Smooth muscle cell (in vitro differentiated cells): ENCODE measurements around the gene NEDD1. TPM values are rescaled to one million over a fixed set of nuclear protein-coding genes. Genes with fewer than 3 reads are reported as not detected.
A peak's percentile ranks its signal among the peaks of the same experiment; 100 is the strongest.

Experiments
- DNase-seq: peaks from one replicate; lab custom pipeline; 2025; ENCODE audit not compliant: unreplicated experiment; lab: John Stamatoyannopoulos, UW
- H2AFZ ChIP-seq: fragments of 200-600 bp; sonication (generic); 2 replicates; pipeline ENCODE4 v1.6.0; 2016; ENCODE audit warnings: antibody characterized with exemption, low read depth, mild to moderate bottlenecking
- H3F3A ChIP-seq: fragments of 200-600 bp; sonication (generic); 2 replicates; pipeline ENCODE4 v1.6.0; 2017; ENCODE audit warnings: antibody characterized with exemption, low read depth
- H3K27ac ChIP-seq: fragments of 200-600 bp; sonication (generic); 2 replicates; pipeline ENCODE4 v1.5.1; 2016; ENCODE audit warnings: low read depth, mild to moderate bottlenecking
- H3K27me3 ChIP-seq: fragments of 200-600 bp; sonication (generic); 2 replicates; pipeline ENCODE4 v1.6.1; 2016; ENCODE audit warnings: low read depth, mild to moderate bottlenecking
- H3K36me3 ChIP-seq: fragments of 200-600 bp; sonication (generic); 2 replicates; pipeline ENCODE4 v1.5.1; 2016; ENCODE audit warnings: low read depth
- H3K4me1 ChIP-seq: fragments of 200-600 bp; sonication (generic); 2 replicates; pipeline ENCODE4 v1.5.1; 2016; ENCODE audit warnings: low read depth
- H3K4me2 ChIP-seq: fragments of 200-600 bp; sonication (generic); 2 replicates; pipeline ENCODE4 v1.6.0; 2016; ENCODE audit warnings: mild to moderate bottlenecking
- H3K4me3 ChIP-seq: fragments of 200-600 bp; sonication (generic); 2 replicates; pipeline ENCODE4 v1.5.1; 2016; ENCODE audit warnings: mild to moderate bottlenecking
- H3K79me2 ChIP-seq: fragments of 200-600 bp; sonication (generic); 2 replicates; pipeline ENCODE4 v1.6.0; 2016; ENCODE audit warnings: low read depth, mild to moderate bottlenecking
- H3K9ac ChIP-seq: fragments of 200-600 bp; sonication (generic); 2 replicates; pipeline ENCODE4 v1.6.0; 2016; ENCODE audit warnings: low read depth
- H3K9me3 ChIP-seq: fragments of 200-600 bp; sonication (generic); replicated peaks from 2 replicates; pipeline ENCODE4 v1.5.1; 2016; ENCODE audit warnings: low read depth
- H4K20me1 ChIP-seq: fragments of 200-600 bp; sonication (generic); 2 replicates; pipeline ENCODE4 v1.6.0; 2016; ENCODE audit warnings: low read depth
- CTCF ChIP-seq: fragments of 200-600 bp; sonication (generic); IDR thresholded peaks from 2 replicates; pipeline ENCODE4 v1.5.1; 2017; ENCODE audit warnings: borderline replicate concordance, mild to moderate bottlenecking, antibody characterized with exemption; ENCODE audit not compliant: insufficient read depth, poor library complexity, severe bottlenecking
- WGBS: methylation state at CpG from one replicate; pipeline ENCODE4 v1.1.7; 2016; ENCODE audit warnings: low lambda C conversion rate; 5-methylcytosine and 5-hydroxymethylcytosine counted together
- polyA plus RNA-seq: library from polyadenylated mRNA; unstranded; fragments of >200 nt; fragmentation: Nextera tagmentation; extraction: Ambion mirVana; gene quantifications from 2 replicates; pipeline ENCODE4 v1.2.1, GENCODE V29; 2016
- total RNA-seq: library from RNA; depleted of rRNA; stranded (reverse); fragments of >200 nt; gene quantifications from 2 replicates; pipeline ENCODE4 v1.2.3, GENCODE V29; 2014

The NEDD1 gene
- total and polyA plus RNA-seq, 2 experiments from 2014 or later = 20.6 to 54.0 TPM

GRCh38 chr12:96988919-96989318 lies 81.9 kb downstream of the NEDD1 start:
- Histone ChIP-seq H4K20me1 (no peaks in the 10 kb centered on the region), H3K9ac (no peak overlapping the region), H3K4me1 (peaks cover 32% of the 10 kb centered on the region), H3K36me3 (no peaks in the 10 kb centered on the region), H3K27me3 (peaks cover 14% of the 10 kb centered on the region), H3K9me3 (no peaks in the 10 kb centered on the region), H2AFZ (no peak overlapping the region), H3K4me2 (no peak overlapping the region), H3F3A (no peaks in the 10 kb centered on the region), H3K27ac (no peak overlapping the region), H3K79me2 (no peaks in the 10 kb centered on the region), H3K4me3 (no peak overlapping the region)
- TF ChIP-seq CTCF = no peak
- 52% methylated on average over 3 of the region's 3 CpGs for WGBS
- DNase-seq = no peak

GRCh38 chr12:96989916-96990315 lies 82.9 kb downstream of the NEDD1 start:
- Histone ChIP-seq H3K27ac (no peak overlapping the region), H3F3A (no peaks in the 10 kb centered on the region), H3K9ac (no peak overlapping the region), H3K27me3 (peaks cover 14% of the 10 kb centered on the region), H3K36me3 (no peaks in the 10 kb centered on the region), H3K4me2 (no peak overlapping the region), H3K4me1 (peaks cover 32% of the 10 kb centered on the region), H3K79me2 (no peaks in the 10 kb centered on the region), H3K9me3 (no peaks in the 10 kb centered on the region), H4K20me1 (no peaks in the 10 kb centered on the region), H3K4me3 (no peak overlapping the region), H2AFZ (no peak overlapping the region)
- TF ChIP-seq CTCF = peak; percentile 24
- WGBS = 69% methylated on average over 5 of the region's 5 CpGs
- DNase-seq = no peak

DNA sequence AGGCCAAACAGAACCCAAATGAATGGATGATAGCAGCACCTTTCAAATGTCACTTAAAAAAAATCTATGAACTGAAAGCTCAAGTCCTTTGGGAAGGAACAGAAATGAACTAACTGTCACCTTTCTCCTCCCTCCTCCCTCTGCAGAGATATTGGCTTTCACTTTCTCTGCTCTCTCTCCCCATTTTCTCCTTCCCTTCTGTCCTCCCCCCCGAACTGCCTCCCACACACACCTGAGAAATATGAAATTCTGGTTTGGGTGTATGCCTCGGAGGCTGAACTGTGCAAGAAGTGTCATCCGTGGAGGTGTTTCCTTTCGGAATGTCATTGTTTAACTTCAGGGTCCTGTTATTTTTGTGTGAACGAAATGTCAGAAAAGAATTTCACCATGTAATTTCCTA lies 87.8 kb downstream of the NEDD1 start:
- Histone ChIP-seq H3K36me3 (no peaks in the 10 kb centered on the region), H3K4me1 (peaks cover 11% of the 10 kb centered on the region), H3K9ac (no peak overlapping the region), H3K79me2 (no peaks in the 10 kb centered on the region), H4K20me1 (no peaks in the 10 kb centered on the region), H3K4me3 (no peak overlapping the region), H3K27me3 (no peaks in the 10 kb centered on the region), H2AFZ (no peak overlapping the region), H3K27ac (no peak overlapping the region), H3K4me2 (no peak overlapping the region), H3F3A (no peaks in the 10 kb centered on the region), H3K9me3 (no peaks in the 10 kb centered on the region)
- DNase-seq = no peak
- no peak for TF ChIP-seq CTCF
- WGBS = 86% methylated on average over 5 of the region's 5 CpGs

GRCh38 chr12:96995861-96996260 lies 88.8 kb downstream of the NEDD1 start:
- H2AFZ ChIP-seq = no peak overlapping the region
- H3F3A ChIP-seq = no peaks in the 10 kb centered on the region
- H3K79me2 ChIP-seq = no peaks in the 10 kb centered on the region
- no peak for DNase-seq
- TF ChIP-seq CTCF = no peak
- 73% methylated on average over 6 of the region's 6 CpGs for whole genome bisulfite sequencing
- H3K9ac ChIP-seq = no peak overlapping the region
- H3K27me3 ChIP-seq = no peaks in the 10 kb centered on the region
- H3K4me2 ChIP-seq = no peak overlapping the region
- H3K9me3 ChIP-seq = no peaks in the 10 kb centered on the region
- peaks cover 4% of the 10 kb centered on the region for H3K4me1 ChIP-seq
- H3K4me3 ChIP-seq = no peak overlapping the region
- no peaks in the 10 kb centered on the region for H4K20me1 ChIP-seq
- no peaks in the 10 kb centered on the region for H3K36me3 ChIP-seq
- no peak overlapping the region for H3K27ac ChIP-seq
